Brain microvascular endothelial cell (primary cell): Measurements from ENCODE around the gene OR10A5.

Source experiments
- DNase-seq: peaks from one replicate; pipeline ENCODE4 v3.0.0-alpha.2; 2020
- H3K27ac ChIP-seq: fragments of 250-450 bp; sonication (Bioruptor Pico); 2 replicates; pipeline ENCODE4 v1.5.1; 2020; ENCODE audit warnings: mild to moderate bottlenecking, moderate library complexity
- H3K27me3 ChIP-seq: fragments of 250-450 bp; sonication (Bioruptor Pico); replicated peaks from 2 replicates; pipeline ENCODE4 v1.5.1; 2020; ENCODE audit warnings: mild to moderate bottlenecking
- H3K36me3 ChIP-seq: fragments of 250-450 bp; sonication (Bioruptor Pico); replicated peaks from 2 replicates; pipeline ENCODE4 v1.5.1; 2020; ENCODE audit warnings: mild to moderate bottlenecking
- H3K4me3 ChIP-seq: 2 replicates; pipeline ENCODE4 v1.5.1; 2011; ENCODE audit warnings: low read depth, mild to moderate bottlenecking, control low read depth, low read length, moderate library complexity
- in situ Hi-C: cut with HindIII; loops from 2 replicates; pipeline ENCODE4 v1.10.0; 2017; ENCODE audit warnings: low sequenced_read_pairs, low pct_ligation_motif_present
- TF ChIP-seq, protein P1 (sequence below): IDR thresholded peaks from 2 replicates; pipeline ENCODE4 v1.5.1; 2011; ENCODE audit warnings: low read depth, mild to moderate bottlenecking, moderate library complexity, low read length, control low read depth, inconsistent platforms; ENCODE audit errors: missing control alignments

The OR10A5 gene

DNA sequence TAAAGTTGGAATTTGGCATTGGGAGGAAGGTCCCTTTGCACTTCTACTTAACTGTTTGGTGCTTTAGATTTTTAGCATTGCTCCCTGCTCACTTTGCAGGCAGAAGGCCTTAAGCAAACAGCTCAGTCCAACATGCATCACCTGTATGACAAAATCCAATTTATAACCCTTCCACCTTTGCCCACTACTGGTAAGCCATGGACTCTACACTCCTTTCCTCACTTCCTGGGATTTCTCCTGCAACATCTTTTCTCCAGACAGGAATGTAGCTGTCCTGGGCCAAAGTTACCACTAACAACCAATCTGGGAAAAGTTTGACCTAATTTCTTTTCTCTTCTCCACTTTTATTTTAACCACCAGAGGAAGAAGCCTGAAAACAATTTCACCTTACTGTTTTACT is 48.6 kb downstream of the OR10A5 start:
- in situ Hi-C loops, result no loop called here
- DNase-seq, result no peak
- H3K36me3 ChIP-seq, result no peaks in the 10 kb centered on the region
- H3K27ac ChIP-seq, result no peak overlapping the region
- TF ChIP-seq, protein P1, sequence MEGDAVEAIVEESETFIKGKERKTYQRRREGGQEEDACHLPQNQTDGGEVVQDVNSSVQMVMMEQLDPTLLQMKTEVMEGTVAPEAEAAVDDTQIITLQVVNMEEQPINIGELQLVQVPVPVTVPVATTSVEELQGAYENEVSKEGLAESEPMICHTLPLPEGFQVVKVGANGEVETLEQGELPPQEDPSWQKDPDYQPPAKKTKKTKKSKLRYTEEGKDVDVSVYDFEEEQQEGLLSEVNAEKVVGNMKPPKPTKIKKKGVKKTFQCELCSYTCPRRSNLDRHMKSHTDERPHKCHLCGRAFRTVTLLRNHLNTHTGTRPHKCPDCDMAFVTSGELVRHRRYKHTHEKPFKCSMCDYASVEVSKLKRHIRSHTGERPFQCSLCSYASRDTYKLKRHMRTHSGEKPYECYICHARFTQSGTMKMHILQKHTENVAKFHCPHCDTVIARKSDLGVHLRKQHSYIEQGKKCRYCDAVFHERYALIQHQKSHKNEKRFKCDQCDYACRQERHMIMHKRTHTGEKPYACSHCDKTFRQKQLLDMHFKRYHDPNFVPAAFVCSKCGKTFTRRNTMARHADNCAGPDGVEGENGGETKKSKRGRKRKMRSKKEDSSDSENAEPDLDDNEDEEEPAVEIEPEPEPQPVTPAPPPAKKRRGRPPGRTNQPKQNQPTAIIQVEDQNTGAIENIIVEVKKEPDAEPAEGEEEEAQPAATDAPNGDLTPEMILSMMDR, result no peak
- H3K27me3 ChIP-seq, result no peaks in the 10 kb centered on the region
- no peak overlapping the region for H3K4me3 ChIP-seq

DNA sequence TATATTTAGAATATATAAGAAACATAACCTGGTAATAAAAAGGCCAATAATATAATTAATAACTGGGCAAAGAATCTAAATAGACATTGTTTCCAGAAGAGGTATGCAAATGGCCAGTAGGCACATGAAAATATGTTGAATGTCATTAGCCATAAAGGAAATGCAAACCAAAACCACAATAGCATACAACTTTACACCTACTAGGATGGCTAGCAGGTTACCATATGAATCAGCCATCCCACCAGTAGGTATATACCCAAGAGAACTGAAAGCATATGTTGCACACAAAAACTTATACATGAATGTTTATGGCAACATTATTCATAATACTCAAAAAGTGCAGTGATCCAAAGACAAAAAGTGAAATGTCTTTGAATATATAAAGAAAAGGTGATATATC is 49.5 kb downstream of the OR10A5 start:
- DNase-seq, result no peak
- no peak overlapping the region for H3K4me3 ChIP-seq
- TF ChIP-seq, protein P1, result no peak
- no peak overlapping the region for H3K27ac ChIP-seq
- no peaks in the 10 kb centered on the region for H3K36me3 ChIP-seq
- H3K27me3 ChIP-seq, result no peaks in the 10 kb centered on the region
- in situ Hi-C loops, result no loop called here
